HG02759 (cell line): Measurements from ENCODE around the gene GRIK5.

Experiments used
- ATAC-seq: cut with Tn5 transposase; IDR thresholded peaks from one replicate; pipeline ENCODE4 v1.9.1; 2021; ENCODE audit warnings: mild to moderate bottlenecking, moderate library complexity; ENCODE audit not compliant: unreplicated experiment

The GRIK5 gene

GRCh38 chr19:42096255-42096837 is 26.3 kb upstream of the GRIK5 start:
- no peak for ATAC-seq

- no peak for ATAC-seq
Observed at GRCh38 chr19:42095814-42096230, 25.8 kb upstream of the GRIK5 start.

- no peak for ATAC-seq
Observed at GRCh38 chr19:42095142-42095813, 25.3 kb upstream of the GRIK5 start.

DNA sequence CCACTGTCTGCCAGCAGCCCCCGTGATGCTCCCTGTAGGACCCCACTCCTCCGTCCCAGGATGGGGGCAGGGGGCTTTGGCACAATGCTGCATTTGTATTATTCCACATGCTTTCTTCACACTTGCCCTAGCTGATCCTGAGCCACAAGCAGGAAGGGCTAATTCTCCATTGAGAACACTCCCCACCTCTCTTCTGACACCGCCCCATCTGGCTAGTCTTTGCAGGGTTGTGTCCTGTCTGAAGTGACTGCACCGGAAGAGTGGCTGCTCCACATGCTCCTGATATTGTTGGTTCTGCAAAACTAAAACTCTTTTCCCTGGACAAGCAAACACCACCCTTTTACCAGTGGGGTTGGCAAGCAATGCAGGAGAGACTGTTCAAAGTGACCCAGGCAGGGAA is 23.9 kb upstream of the GRIK5 start:
- no peak for ATAC-seq

DNA sequence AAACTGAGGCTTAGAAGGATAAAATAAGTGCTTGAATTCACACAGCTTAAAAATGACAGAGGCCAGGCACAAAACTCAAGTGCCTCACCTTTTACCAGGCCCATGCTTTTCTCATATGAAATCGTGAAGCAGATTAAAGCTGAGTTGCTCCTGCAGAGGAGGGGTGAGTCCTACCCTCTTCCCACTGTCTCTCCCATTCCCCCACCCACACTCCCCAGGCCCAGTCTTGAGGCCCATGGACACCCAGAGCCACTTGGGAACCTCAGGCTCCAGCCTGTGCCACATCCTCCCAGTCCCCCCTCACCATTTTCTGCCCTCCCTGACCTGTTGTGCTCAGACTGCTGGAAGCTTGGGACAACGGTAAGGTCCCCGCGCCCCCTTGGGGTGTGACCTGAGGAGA is 23.5 kb upstream of the GRIK5 start:
- ATAC-seq = no peak

GRCh38 chr19:42092350-42092749 is 22.3 kb upstream of the GRIK5 start:
- no peak for ATAC-seq

GRCh38 chr19:42091742-42092141 is 21.7 kb upstream of the GRIK5 start:
- no peak for ATAC-seq

DNA sequence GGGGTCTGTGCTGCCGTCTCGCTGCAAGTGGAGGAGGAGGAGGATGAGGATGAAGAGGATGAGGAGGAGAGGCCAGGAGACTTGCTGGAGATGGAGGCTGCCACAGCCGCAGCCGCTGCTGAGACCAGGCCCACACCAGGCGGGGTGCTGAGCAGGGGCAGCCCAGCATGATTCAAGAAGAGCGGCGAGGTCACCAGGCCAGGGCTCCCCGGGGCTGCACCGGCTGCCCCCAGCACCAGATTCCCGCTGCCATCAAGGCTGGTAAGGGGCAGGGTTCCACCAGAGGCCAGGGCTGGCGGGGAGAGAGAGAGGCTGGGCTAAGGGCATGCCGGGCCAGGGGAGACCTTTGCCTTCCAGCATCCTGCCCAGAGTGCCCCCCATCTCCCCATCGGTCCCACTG is 21.3 kb upstream of the GRIK5 start:
- no peak for ATAC-seq

- ATAC-seq = no peak
Observed at GRCh38 chr19:42090672-42091071, 20.7 kb upstream of the GRIK5 start.

DNA sequence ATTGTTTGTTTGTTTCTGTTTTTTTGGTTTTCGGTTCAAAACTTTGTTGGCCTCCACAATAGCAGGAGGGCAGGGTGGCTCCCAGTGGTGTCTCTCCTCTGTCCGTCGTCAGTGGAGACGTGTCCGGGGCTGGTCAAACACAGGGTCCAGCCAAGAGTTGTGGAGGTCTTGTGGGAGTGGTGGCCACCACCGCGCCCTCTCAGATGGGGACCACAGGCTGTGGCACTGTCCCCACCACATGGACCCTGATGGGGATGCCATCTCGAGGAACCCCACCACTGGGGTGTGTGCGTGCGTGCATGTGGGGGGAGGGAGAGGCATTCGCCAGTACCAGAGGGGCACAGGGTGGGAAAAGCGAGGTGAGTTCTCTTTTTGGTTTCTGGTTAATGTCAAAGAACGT is 19.8 kb upstream of the GRIK5 start:
- no peak for ATAC-seq

- ATAC-seq = no peak
Observed at GRCh38 chr19:42089191-42089750, 19.3 kb upstream of the GRIK5 start.

DNA sequence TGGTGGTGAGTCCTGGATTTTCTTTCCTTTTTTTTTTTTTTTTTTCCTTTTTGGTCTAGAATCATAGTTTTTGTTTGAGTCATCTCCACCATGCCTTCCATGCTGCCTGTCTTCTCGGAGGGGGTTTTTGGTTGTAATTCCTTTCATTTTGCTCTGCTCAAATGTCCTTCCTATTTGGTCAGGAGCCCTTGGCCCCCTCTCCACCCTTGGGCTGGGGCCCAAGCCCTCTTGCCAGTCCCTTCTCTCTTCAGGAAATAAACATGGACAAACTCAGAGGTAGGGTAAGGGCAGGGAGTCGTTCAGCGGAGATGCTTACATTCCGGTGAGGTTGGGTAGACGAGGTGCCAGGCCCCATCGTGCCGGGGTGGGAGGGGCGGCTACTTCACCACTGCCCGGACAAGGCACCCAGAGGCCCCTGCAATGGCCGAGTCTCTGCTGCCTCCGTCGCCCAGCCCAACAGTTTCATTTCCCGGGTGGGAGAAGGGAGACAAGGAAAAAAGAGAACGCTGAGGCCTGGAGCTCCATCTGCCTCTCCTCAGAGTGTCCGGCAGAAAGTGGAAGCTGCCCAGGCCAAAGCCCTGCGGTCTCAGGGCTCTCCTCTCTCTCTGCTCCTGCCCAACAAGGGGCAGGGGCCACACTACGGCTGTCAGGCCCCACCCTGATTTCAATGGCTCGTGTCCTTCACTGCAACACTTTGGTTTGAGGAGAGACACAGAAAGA is 18.6 kb upstream of the GRIK5 start:
- ATAC-seq = no peak

- ATAC-seq = no peak
Observed at GRCh38 chr19:42086770-42087550, 17.0 kb upstream of the GRIK5 start.

DNA sequence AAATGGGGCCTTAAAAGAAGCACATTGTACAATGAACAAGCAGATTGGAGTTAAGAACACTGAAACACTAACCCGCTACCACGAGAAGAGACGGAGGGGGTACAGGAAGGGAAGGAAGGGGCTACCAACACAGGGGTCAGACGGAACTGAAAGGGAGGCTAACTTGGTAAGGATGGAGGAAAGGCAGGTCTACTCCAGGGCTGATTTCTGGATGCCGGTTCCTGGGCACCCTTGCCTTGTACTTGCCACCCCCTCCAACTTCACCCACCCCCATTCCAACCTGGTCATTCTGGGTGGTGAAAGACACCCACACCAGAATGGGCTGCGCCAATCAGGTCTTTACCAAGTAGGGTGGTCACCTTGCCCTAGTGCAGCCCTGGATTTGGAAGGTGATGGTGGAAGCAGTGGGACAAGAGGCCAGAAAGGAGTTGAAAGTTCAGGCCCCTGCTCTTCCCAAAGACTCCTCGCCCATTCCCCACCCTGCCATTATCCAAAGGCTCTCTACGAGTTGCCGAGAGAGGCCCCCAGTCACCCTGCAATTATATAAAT is 16.3 kb upstream of the GRIK5 start:
- ATAC-seq = no peak

DNA sequence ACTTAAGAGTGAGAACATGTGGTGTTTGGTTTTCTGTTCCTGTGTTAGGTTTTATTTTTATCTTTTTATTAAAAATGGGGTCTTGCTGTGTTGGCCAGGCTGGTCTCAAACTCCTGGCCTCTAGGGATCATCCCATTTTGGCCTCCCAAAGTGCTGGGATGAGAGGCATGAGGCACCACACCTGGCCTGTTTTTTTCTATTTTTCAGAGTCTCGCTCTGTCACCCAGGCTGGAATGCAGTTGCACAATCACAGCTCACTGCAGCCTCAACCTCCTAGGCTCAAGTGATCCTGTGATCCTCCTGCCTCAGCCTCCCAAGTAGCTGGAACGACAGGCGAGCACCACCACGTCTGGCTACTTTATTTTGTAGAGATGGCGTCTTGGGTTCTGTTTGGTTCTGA is 13.5 kb upstream of the GRIK5 start:
- ATAC-seq = no peak

- ATAC-seq = no peak
Observed at GRCh38 chr19:42081584-42082203, 11.7 kb upstream of the GRIK5 start.

GRCh38 chr19:42080764-42081375 is 10.9 kb upstream of the GRIK5 start:
- ATAC-seq = no peak

DNA sequence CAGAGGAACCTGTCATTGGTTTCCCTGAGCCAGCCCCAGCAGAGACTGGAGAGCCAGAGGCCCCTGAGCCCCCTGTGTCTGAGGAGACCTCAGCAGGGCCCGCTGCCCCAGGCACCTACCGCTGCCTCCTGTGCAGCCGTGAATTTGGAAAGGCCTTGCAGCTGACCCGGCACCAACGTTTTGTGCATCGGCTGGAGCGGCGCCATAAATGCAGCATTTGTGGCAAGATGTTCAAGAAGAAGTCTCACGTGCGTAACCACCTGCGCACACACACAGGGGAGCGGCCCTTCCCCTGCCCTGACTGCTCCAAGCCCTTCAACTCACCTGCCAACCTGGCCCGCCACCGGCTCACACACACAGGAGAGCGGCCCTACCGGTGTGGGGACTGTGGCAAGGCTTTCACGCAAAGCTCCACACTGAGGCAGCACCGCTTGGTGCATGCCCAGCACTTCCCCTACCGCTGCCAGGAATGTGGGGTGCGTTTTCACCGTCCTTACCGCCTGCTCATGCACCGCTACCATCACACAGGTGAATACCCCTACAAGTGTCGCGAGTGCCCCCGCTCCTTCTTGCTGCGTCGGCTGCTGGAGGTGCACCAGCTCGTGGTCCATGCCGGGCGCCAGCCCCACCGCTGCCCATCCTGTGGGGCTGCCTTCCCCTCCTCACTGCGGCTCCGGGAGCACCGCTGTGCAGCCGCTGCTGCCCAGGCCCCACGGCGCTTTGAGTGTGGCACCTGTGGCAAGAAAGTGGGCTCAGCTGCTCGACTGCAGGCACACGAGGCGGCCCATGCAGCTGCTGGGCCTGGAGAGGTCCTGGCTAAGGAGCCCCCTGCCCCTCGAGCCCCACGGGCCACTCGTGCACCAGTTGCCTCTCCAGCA is 10.1 kb upstream of the GRIK5 start:
- ATAC-seq = no peak

DNA sequence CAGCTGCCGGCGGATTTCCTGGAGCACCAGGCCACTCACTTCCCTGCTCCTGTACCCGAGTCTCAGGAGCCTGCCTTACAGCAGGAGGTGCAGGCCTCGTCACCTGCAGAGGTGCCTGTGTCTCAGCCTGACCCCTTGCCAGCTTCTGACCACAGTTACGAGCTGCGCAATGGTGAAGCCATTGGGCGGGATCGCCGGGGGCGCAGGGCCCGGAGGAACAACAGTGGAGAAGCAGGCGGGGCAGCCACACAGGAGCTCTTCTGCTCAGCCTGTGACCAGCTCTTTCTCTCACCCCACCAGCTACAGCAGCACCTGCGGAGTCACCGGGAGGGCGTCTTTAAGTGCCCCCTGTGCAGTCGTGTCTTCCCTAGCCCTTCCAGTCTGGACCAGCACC is 9.3 kb upstream of the GRIK5 start:
- no peak for ATAC-seq
